VCaP (cell line): ENCODE data around the gene BPNT1.

Experiments used
- H3K27ac ChIP-seq: fragments of 450-650 bp; 2 replicates; pipeline ENCODE4 v1.5.1; 2017
- CTCF ChIP-seq: fragments of 450-650 bp; conservative IDR thresholded peaks from 2 replicates; pipeline ENCODE4 v1.5.1; 2017; ENCODE audit warnings: mild to moderate bottlenecking, moderate library complexity

Gene BPNT1

GRCh38 chr1:220019071-220019470 lies 70.5 kb downstream of the BPNT1 start:
- H3K27ac ChIP-seq, result no peak overlapping the region
- TF ChIP-seq CTCF, result no peak

DNA sequence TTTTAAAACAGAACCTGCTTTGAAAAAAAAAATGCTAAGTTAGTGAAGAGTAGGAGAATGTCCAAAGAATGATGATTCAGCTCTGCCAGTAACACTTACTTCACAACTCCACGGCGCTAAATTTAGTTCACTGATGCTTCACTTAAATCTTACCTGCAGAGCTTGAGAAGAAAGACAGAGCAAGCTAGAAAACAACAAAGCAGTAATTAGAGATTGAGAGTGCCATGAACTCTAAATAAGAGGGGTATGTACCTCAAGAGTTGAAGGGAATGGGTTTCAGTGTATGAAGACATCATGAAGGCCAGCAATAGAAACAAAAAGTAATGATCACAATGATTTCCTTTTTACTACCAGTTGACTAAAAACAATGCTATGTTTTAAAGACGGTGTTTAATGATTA lies 76.1 kb downstream of the BPNT1 start:
- TF ChIP-seq CTCF, result no peak
- H3K27ac ChIP-seq, result no peak overlapping the region

DNA sequence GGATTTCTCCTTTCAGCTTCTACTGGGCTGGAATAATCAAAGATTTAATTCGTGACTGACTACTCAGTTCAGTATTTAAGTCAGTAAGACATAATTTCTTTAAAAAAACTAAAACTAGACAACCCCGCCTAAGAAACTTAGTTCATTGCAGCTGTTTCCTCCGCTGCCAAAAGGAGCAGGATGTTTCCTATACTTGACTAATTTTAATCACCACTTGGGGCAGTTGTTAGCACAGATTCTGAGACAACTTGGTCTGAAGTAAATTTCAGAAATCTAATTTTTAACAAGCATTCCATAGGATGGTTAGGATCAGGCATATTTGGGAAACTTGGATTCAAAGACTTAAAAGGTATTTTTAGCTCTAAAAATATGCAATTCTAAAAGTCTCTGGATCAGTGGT lies 77.3 kb downstream of the BPNT1 start:
- no peak for TF ChIP-seq CTCF
- H3K27ac ChIP-seq, result no peak overlapping the region

DNA sequence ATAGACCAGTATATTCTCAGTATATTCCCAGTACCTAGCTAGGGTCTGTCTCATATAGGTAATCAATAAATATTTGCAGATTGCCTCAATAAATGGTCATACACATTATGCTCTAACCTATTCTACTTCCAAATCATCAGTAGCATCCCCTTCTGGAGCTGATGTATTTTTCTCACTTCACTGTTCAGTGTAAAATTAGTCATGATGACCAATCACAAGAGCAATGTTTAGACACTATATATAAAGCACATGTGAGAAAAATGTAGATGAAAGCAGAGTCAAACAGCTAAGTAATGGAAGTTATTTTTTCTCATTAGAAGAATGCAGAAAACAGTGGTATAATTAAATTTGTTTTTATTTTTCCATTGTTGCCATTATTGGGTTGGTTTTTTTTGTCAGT lies 78.0 kb downstream of the BPNT1 start:
- no peak for TF ChIP-seq CTCF
- H3K27ac ChIP-seq, result no peak overlapping the region
